Fibroblast of villous mesenchyme (primary cell): Measurements from ENCODE around the gene PKP2. TPM values are rescaled to one million over a fixed set of nuclear protein-coding genes. Genes with fewer than 3 reads are reported as not detected.

ENCODE experiments used
- DNase-seq: peaks from one replicate; pipeline ENCODE4 v3.0.0-alpha.2; 2010; ENCODE audit warnings: low read depth
- H3K4me3 ChIP-seq: 2 replicates; pipeline ENCODE4 v1.5.1; 2011; ENCODE audit warnings: low read depth, mild to moderate bottlenecking, low read length
- CTCF ChIP-seq: IDR thresholded peaks from 2 replicates; pipeline ENCODE4 v1.5.1; 2012; ENCODE audit warnings: low read depth, mild to moderate bottlenecking, low read length; ENCODE audit not compliant: insufficient read depth
- total RNA-seq: library from RNA; depleted of rRNA; stranded (reverse); fragments of >200 nt; gene quantifications from 2 replicates; pipeline ENCODE4 v1.2.3, GENCODE V29; 2012

PKP2 gene
- total RNA-seq, 1 donor: 9.5 TPM

- no peak for TF ChIP-seq CTCF
- no peak overlapping the region for H3K4me3 ChIP-seq
- peak; percentile 6 for DNase-seq
Measured at GRCh38 chr12:32906399-32907165, 10.0 kb upstream of the PKP2 start.

- no peak for TF ChIP-seq CTCF
- H3K4me3 ChIP-seq: no peak overlapping the region
Measured at GRCh38 chr12:32903763-32904162, 7.2 kb upstream of the PKP2 start.

GRCh38 chr12:32903318-32903717 is 6.7 kb upstream of the PKP2 start:
- no peak for DNase-seq
- no peak overlapping the region for H3K4me3 ChIP-seq
- no peak for TF ChIP-seq CTCF

More at GRCh38 chr12:32903763-32904162, 7.2 kb upstream of the PKP2 start:
- peak; percentile 12 for DNase-seq

GRCh38 chr12:32902287-32902997 is 5.9 kb upstream of the PKP2 start:
- DNase-seq: no peak
- H3K4me3 ChIP-seq: no peak overlapping the region
- no peak for TF ChIP-seq CTCF

GRCh38 chr12:32901553-32901952 is 5.0 kb upstream of the PKP2 start:
- H3K4me3 ChIP-seq: peak overlapping the region; percentile 21
- TF ChIP-seq CTCF: no peak
- peak; percentile 53 for DNase-seq

GRCh38 chr12:32897687-32898573 is 1.4 kb upstream of the PKP2 start:
- TF ChIP-seq CTCF: no peak
- no peak overlapping the region for H3K4me3 ChIP-seq
- no peak for DNase-seq
